Mucosa of rectum (tissue), 2 donors: Measurements from ENCODE around the gene TNC.

Source experiments
- H3K27ac ChIP-seq, 2 donors: one replicate each; pipeline ENCODE4 v1.7.0; 2013; ENCODE audit warnings: inconsistent platforms in 2 of 2, low read depth in 2 of 2, low read length in 2 of 2
- H3K27me3 ChIP-seq, 2 donors: one replicate each; pipeline ENCODE4 v1.7.0; 2013; ENCODE audit warnings: low read length in 2 of 2; ENCODE audit not compliant: control insufficient read depth in 2 of 2, insufficient read depth in 2 of 2
- H3K36me3 ChIP-seq, 2 donors: one replicate each; pipeline ENCODE4 v1.7.0; 2013; ENCODE audit warnings: low read length in 2 of 2; ENCODE audit not compliant: control insufficient read depth in 2 of 2, insufficient read depth in 2 of 2
- H3K4me1 ChIP-seq, 2 donors: one replicate each; pipeline ENCODE4 v1.7.0; 2013; ENCODE audit warnings: low read length in 2 of 2, mild to moderate bottlenecking in 1 of 2; ENCODE audit not compliant: control insufficient read depth in 2 of 2, insufficient read depth in 2 of 2
- H3K4me3 ChIP-seq, 2 donors: one replicate each; pipeline ENCODE4 v1.7.0; 2013; ENCODE audit warnings: low read length in 2 of 2
- H3K9ac ChIP-seq, 2 donors: one replicate each; pipeline ENCODE4 v1.7.0; 2013; ENCODE audit warnings: low read length in 2 of 2, low read depth in 1 of 2, mild to moderate bottlenecking in 1 of 2
- H3K9me3 ChIP-seq, 2 donors: one replicate each; pipeline ENCODE4 v1.7.0; 2013; ENCODE audit warnings: low read length in 2 of 2; ENCODE audit not compliant: control insufficient read depth in 2 of 2
- donor health status: healthy.
- donor health status: Normal muscosa, but diverticular disease.

Gene TNC

DNA sequence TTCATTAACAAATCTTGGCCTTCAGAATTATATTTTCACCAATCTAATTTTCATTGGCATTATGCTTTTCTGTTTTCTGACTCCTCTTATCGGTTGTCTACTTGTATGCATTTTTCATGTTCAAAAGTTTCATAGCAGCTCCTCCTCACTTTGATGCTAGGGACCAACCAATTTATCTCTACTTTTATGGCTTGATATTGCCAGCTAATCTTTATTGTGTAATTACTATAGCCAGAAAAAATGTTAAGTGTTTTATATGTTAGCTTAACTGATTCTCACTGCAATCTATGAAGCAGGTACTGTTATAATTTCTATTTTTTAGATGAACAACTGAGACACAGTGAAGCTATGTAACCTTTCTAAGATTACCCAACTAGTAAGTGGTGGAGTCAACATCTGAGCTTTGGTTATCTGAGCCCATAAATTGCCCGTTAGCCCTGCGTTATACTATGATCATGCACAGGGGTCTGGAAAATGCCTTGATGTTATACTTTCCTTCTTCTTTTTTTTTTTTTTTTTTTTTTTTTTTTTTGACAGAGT is 34.4 kb upstream of the TNC start:
- H3K36me3 ChIP-seq = no peaks in the 10 kb centered on the region
- no peak overlapping the region for H3K9ac ChIP-seq
- peaks cover 18 to 24% of the 10 kb centered on the region in 2 donors for H3K27me3 ChIP-seq
- H3K4me3 ChIP-seq = no peak overlapping the region
- H3K9me3 ChIP-seq = no peaks in the 10 kb centered on the region
- H3K27ac ChIP-seq = no peak overlapping the region
- H3K4me1 ChIP-seq = no peaks in the 10 kb centered on the region

DNA sequence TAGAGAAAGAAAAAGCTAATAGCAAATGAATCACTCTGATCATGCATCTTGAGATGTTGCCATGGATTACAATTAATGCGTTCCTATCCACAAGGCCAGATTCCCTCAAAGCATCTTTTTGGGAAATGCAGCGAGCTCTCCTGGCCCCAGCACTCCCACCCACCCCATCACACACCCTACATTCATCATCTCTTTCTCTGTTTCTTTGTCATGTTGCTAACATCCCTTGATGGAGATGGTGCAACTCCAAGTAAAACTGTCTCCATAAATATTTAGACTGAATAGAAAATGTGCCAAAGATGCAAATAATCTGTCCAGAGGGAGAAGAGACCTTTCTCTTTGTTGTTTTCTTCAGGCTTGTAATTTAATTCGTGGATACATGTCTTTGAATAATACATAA is 30.8 kb upstream of the TNC start:
- no peaks in the 10 kb centered on the region for H3K9me3 ChIP-seq
- no peak overlapping the region for H3K27ac ChIP-seq
- no peaks in the 10 kb centered on the region for H3K4me1 ChIP-seq
- no peak overlapping the region for H3K4me3 ChIP-seq
- no peaks in the 10 kb centered on the region for H3K36me3 ChIP-seq
- peaks cover 11 to 24% of the 10 kb centered on the region in 2 donors for H3K27me3 ChIP-seq
- no peak overlapping the region for H3K9ac ChIP-seq

DNA sequence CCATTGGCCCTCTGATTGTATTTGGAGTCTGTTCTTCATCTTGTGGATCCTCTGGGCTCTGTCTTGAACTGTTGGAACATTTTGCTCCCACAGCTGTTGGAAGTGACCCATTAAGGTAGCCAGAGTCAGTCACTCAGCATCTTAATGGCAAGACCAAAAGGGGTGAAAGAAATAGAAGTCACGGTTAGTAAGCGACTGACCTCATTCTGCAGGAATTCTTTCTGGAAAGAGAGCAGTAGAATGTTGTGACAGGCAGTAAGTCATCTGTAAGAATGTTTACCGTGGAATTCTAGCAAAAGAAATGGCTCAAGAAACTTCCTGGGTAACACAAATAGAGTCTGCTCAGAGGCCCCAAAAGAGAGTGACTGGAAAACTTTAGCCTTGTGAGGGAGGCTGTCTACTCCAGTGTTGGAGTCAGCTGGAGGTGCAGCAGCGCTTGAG is 28.6 kb upstream of the TNC start:
- H3K27me3 ChIP-seq = peaks cover 16 to 24% of the 10 kb centered on the region in 2 donors
- no peaks in the 10 kb centered on the region for H3K36me3 ChIP-seq
- H3K9ac ChIP-seq = no peak overlapping the region
- H3K9me3 ChIP-seq = no peaks in the 10 kb centered on the region
- peak overlapping the region in 1 of 2 donors; percentile 44 for H3K27ac ChIP-seq
- no peaks in the 10 kb centered on the region for H3K4me1 ChIP-seq
- H3K4me3 ChIP-seq = no peak overlapping the region

DNA sequence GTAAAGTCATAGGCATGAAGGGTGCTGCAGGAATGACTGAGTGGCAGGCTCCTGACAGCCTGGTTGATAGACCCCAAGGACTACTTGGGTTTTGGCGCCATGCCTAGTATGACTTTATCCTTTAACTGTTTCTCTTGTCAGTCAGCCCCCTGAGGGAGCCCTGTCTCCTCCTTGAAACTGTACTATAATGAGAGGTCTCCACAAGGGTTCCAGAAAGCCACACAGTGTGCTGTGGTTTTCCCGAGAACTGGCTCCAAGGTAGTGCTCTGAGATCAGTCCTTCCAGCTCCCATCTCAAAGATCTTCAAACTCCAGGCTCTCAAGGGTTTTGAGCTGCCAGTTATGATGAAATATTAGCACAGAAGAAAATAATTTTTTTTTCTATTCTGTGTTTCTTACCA is 26.7 kb upstream of the TNC start:
- no peaks in the 10 kb centered on the region for H3K9me3 ChIP-seq
- no peak overlapping the region for H3K27ac ChIP-seq
- H3K27me3 ChIP-seq = peaks cover 15 to 21% of the 10 kb centered on the region in 2 donors
- H3K4me3 ChIP-seq = no peak overlapping the region
- no peaks in the 10 kb centered on the region for H3K36me3 ChIP-seq
- H3K4me1 ChIP-seq = no peaks in the 10 kb centered on the region
- no peak overlapping the region for H3K9ac ChIP-seq

DNA sequence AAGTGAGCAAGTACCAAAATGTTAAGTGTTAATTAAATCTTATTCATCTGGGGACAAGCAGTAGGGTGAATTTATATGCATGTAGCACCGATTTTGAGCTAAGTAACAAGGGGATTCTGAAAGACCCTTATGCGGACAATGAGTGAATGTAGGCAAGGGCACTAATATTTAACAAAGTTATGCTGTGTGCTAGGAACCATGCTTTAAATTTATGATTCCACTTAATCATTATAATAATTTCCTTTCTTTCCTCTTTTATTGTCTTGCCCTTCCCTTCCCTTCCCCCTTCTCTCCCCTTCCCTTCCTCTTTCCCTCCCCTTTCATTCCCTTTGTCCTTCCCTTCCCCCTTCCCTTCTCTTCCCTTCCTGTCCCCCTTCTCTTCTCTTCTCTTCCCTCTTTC is 25.7 kb upstream of the TNC start:
- no peaks in the 10 kb centered on the region for H3K4me1 ChIP-seq
- no peaks in the 10 kb centered on the region for H3K9me3 ChIP-seq
- H3K36me3 ChIP-seq = no peaks in the 10 kb centered on the region
- H3K9ac ChIP-seq = no peak overlapping the region
- peaks cover 10 to 14% of the 10 kb centered on the region in 2 donors for H3K27me3 ChIP-seq
- no peak overlapping the region for H3K27ac ChIP-seq
- H3K4me3 ChIP-seq = no peak overlapping the region

DNA sequence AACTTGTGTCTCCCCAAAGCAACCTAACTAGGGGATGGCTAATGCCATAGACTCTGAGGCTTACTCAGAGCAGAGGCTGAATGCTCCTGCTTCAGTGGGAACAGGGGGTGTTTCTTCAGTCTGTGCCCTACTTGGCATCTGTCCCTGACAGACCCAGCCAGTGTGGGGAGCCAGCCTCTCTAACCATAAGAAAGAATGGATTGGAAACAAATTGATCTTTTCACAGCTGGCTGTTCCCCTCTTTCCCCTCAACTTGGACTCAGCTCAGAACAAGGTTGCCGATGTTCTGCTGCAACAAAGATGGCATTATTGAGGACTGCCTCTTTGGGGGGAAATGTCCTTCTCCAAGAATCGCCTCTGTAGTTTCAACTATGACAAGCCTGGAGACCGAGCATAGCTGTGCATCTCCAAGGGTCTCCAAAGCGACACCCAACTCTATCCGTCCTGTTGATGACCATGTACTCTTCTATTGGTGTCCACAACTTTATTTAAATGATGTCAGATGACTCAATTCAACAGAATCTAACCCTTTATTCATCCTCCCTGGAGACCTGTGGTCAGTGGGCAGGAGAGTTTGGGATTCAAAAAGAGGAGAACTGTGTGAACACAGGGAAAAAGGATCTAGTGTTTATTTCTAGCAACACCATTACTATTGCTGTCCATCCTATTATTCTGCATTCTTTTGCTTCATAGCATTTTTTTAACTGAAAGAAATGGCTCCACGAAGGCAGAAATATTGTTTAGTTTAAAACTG is 24.7 kb upstream of the TNC start:
- Histone ChIP-seq H3K4me3 (no peak overlapping the region), H3K27me3 (peaks cover 10 to 14% of the 10 kb centered on the region in 2 donors), H3K36me3 (no peaks in the 10 kb centered on the region), H3K9ac (no peak overlapping the region), H3K9me3 (no peaks in the 10 kb centered on the region), H3K4me1 (no peaks in the 10 kb centered on the region), H3K27ac (no peak overlapping the region)

DNA sequence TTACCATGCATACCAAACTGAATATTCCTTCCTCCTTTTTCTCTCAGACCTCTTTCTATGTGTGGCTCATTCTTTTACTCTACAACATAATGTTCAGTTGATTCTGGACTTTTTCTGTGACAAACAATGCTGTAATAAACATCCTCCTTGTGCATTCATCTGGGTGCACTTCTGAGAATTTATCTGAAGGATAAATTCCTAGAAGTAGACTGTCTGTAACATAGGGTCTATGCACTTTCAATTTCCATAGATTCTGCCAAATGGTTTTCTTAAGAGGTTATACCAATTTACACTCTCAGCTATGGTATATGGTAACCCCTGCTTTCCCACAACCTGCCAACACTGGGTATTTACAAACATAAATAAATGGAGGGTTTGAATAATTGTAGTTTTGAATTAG is 24.1 kb upstream of the TNC start:
- H3K36me3 ChIP-seq = no peaks in the 10 kb centered on the region
- no peak overlapping the region for H3K4me3 ChIP-seq
- no peaks in the 10 kb centered on the region for H3K9me3 ChIP-seq
- H3K27ac ChIP-seq = no peak overlapping the region
- peaks cover 9 to 10% of the 10 kb centered on the region in 2 donors for H3K27me3 ChIP-seq
- no peaks in the 10 kb centered on the region for H3K4me1 ChIP-seq
- no peak overlapping the region for H3K9ac ChIP-seq

DNA sequence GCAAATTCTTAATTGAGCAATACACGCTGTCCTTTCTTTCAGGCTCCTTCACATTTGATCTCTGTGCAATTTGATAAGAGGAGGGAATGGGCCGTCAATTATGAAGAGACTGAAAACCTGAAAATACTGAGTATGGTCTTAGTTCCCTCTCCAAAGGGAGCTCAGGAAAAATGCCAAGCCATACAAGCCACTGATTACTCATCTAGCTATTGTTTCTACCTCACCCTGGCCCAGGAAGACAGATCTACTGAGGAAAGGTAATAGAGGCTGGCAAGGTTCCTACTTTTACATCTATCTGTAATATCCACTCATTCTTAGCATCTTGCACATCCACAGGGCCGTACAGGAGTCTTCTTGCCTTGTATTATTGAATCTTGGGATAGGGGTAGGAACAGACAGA is 23.7 kb upstream of the TNC start:
- no peaks in the 10 kb centered on the region for H3K9me3 ChIP-seq
- no peaks in the 10 kb centered on the region for H3K4me1 ChIP-seq
- no peak overlapping the region for H3K27ac ChIP-seq
- H3K27me3 ChIP-seq = peaks cover 5 to 10% of the 10 kb centered on the region in 2 donors
- no peaks in the 10 kb centered on the region for H3K36me3 ChIP-seq
- no peak overlapping the region for H3K4me3 ChIP-seq
- H3K9ac ChIP-seq = no peak overlapping the region

DNA sequence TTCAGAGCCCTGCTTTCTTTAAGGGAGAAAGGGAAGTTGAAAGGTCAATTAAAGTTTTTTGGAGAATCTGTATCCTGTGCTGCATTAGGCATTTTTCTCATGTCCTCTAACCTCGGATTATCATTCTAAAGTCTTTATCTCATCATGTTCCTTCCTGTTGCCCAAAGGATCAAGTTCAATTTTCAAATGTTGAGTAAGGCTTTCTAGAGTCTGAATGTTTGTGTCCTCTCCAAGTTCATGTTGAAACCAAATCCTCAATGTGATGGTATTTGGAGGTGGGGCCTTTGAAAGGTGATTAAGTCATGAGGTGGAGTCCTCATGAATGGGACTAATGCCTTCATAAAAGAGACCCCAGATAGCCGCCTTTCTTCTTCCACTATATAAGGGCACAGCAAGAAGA is 20.2 kb upstream of the TNC start:
- no peak overlapping the region for H3K9ac ChIP-seq
- no peak overlapping the region for H3K27ac ChIP-seq
- H3K4me1 ChIP-seq = no peaks in the 10 kb centered on the region
- no peak overlapping the region for H3K4me3 ChIP-seq
- no peaks in the 10 kb centered on the region for H3K36me3 ChIP-seq
- H3K9me3 ChIP-seq = no peaks in the 10 kb centered on the region
- peaks cover 2 to 12% of the 10 kb centered on the region in 2 donors for H3K27me3 ChIP-seq

DNA sequence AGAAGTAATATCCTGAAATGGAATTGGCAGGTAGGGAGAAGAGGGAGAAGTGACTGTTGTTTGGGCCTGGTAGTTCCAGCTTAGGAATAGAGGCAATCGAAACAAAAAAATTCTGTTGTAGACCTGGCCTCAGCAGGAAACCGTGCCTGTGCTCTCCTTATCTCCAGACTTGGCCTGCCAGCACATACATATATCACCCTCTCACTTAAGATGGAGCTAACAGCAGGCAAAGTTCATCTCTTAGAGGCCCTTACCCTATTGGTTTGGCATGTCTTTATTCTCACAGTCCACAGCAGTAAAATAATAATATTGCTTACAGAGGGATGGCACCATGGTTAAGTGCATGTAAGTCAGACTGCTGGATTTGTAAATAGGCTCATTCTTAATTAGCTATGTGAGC is 19.6 kb upstream of the TNC start:
- no peak overlapping the region for H3K27ac ChIP-seq
- peaks cover 2 to 9% of the 10 kb centered on the region in 2 donors for H3K27me3 ChIP-seq

More for the DNA sequence above, 19.6 kb upstream of the TNC start:
- Histone ChIP-seq H3K4me1 (no peaks in the 10 kb centered on the region), H3K4me3 (no peak overlapping the region), H3K9ac (no peak overlapping the region), H3K9me3 (no peaks in the 10 kb centered on the region), H3K36me3 (no peaks in the 10 kb centered on the region)
